K562 (cell line): ENCODE measurements around the gene PRM3. TPM values are rescaled to one million over a fixed set of nuclear protein-coding genes. Genes with fewer than 3 reads are reported as not detected.
A peak's percentile ranks its signal among the peaks of the same experiment; 100 is the strongest.

ENCODE experiments used
- AFF1 ChIP-seq, 2 experiments: fragments of 450-650 bp; IDR thresholded peaks; 2 replicates each; pipeline ENCODE4 v1.6.1; 2018; ENCODE audit warnings: mild to moderate bottlenecking in 2 of 2, low read depth in 1 of 2; ENCODE audit not compliant: partially characterized antibody in 2 of 2
- BCOR ChIP-seq: fragments of 450-650 bp; IDR thresholded peaks from 2 replicates; pipeline ENCODE4 v1.6.1; 2016
- CBX2 ChIP-seq: fragments of 200-600 bp; sonication (generic); IDR thresholded peaks from one replicate; pipeline ENCODE4 v1.6.1; 2012; ENCODE audit warnings: mild to moderate bottlenecking, low read length, inconsistent platforms; ENCODE audit not compliant: insufficient read depth, poor library complexity, severe bottlenecking
- CHD4 ChIP-seq: fragments of 200-600 bp; sonication (generic); IDR thresholded peaks from 3 replicates; pipeline ENCODE4 v1.6.1; 2012; ENCODE audit warnings: low read depth, mild to moderate bottlenecking, mixed read lengths, low read length, inconsistent platforms; ENCODE audit not compliant: insufficient read depth, insufficient replicate concordance, poor library complexity, severe bottlenecking
- FOXK2 ChIP-seq, 2 experiments: fragments of 450-650 bp; IDR thresholded peaks in 1 of 2; conservative IDR thresholded peaks in 1 of 2; 2 replicates each; pipeline ENCODE4 v1.6.1; 2016; ENCODE audit warnings: low read depth in 2 of 2, mild to moderate bottlenecking in 1 of 2
- HOXB6 ChIP-seq: fragments of 250-450 bp; sonication (Bioruptor Pico); IDR thresholded peaks from 2 replicates; pipeline ENCODE4 v1.5.1; 2022; ENCODE audit warnings: mild to moderate bottlenecking, borderline replicate concordance
- POLR2AphosphoS5 ChIP-seq: IDR thresholded peaks from 2 replicates; pipeline ENCODE4 v1.6.1; 2011; ENCODE audit warnings: mild to moderate bottlenecking, low read depth, low read length, moderate library complexity; ENCODE audit not compliant: control insufficient read depth, insufficient read depth
- STAT6 ChIP-seq: sonication (generic); formaldehyde crosslinking; IDR thresholded peaks from 2 replicates; pipeline ENCODE4 v1.8.1; 2023; ENCODE audit warnings: mild to moderate bottlenecking, missing genetic modification reagents
- TAL1 ChIP-seq: fragments of 450-650 bp; IDR thresholded peaks from 2 replicates; pipeline ENCODE4 v1.6.1; 2016; ENCODE audit warnings: mild to moderate bottlenecking
- TEAD1 ChIP-seq, 2 experiments: fragments of 450-650 bp in 1 of 2; sonication (generic) in 1 of 2; formaldehyde crosslinking; IDR thresholded peaks; 2 replicates each; pipeline versions ENCODE4 v1.4.0 to v1.8.0; 2020 to 2022; ENCODE audit warnings: mild to moderate bottlenecking in 2 of 2, missing genetic modification reagents in 1 of 2
- U2AF1 ChIP-seq: fragments of 200-400 bp; formaldehyde crosslinking; optimal IDR thresholded peaks from 2 replicates; pipeline ENCODE3; 2017; ENCODE audit warnings: mild to moderate bottlenecking, low read depth, low read length, moderate library complexity
- ZNF146 ChIP-seq: IDR thresholded peaks from one replicate; pipeline ENCODE4 v1.6.1; 2018; ENCODE audit warnings: missing compliant biosample characterization; ENCODE audit not compliant: unreplicated experiment
- ZNF24 ChIP-seq: fragments of 450-650 bp; IDR thresholded peaks from 2 replicates; pipeline ENCODE4 v1.6.1; 2016
- ZNF277 ChIP-seq: fragments of 250-450 bp; sonication (Bioruptor Pico); IDR thresholded peaks from 2 replicates; pipeline ENCODE4 v1.8.0; 2022; ENCODE audit warnings: inconsistent platforms, mild to moderate bottlenecking, moderate library complexity, borderline replicate concordance
- polyA plus RNA-seq, 8 experiments: library from polyadenylated mRNA; depleted of rRNA in 4 of 8; stranded (reverse) in 5 of 8; unstranded in 3 of 8; fragments of >200 nt; fragmentation: Nextera tagmentation in 2 of 8; fragmentation: Illumina TruSeq in 1 of 8; extraction: Ambion mirVana in 2 of 8; extraction: Trizol in 1 of 8; gene quantifications; 2 replicates each; pipeline versions ENCODE4 v1.2.1 to v1.2.3, GENCODE V29; 2011 to 2014; ENCODE audit warnings: inconsistent platforms in 1 of 8, missing spikeins in 1 of 8
- total RNA-seq, 7 experiments: library from RNA; depleted of rRNA in 6 of 7; stranded (reverse); fragments of >200 nt in 6 of 7; fragmentation: Illumina TruSeq in 2 of 7; extraction: Trizol in 2 of 7; gene quantifications; 2 replicates each; pipeline versions ENCODE4 v1.2.1 to v1.2.3, GENCODE V29; 2011 to 2021; ENCODE audit warnings: low replicate concordance in 1 of 7
- TF ChIP-seq, protein P1 (sequence below): fragments of 450-650 bp; formaldehyde crosslinking; IDR thresholded peaks from 2 replicates; pipeline ENCODE4 v1.4.0; 2022; ENCODE audit warnings: mild to moderate bottlenecking, moderate library complexity
- TF ChIP-seq, protein P2 (sequence below): fragments of 250-450 bp; sonication (Bioruptor Pico); IDR thresholded peaks from 2 replicates; pipeline ENCODE4 v1.8.0; 2021; ENCODE audit warnings: borderline replicate concordance, mild to moderate bottlenecking, moderate library complexity; ENCODE audit not compliant: poor library complexity, severe bottlenecking

Gene PRM3
- total and polyA plus RNA-seq, 9 of the 15 experiments (the other 6 are each of a cell fraction or from before 2014, with no cell fraction given) = not detected

GRCh38 chr16:11255737-11256660, 17.4 kb downstream of the PRM3 start, which contains the start of gene SOCS1 (continued):
- TF ChIP-seq, protein P1, sequence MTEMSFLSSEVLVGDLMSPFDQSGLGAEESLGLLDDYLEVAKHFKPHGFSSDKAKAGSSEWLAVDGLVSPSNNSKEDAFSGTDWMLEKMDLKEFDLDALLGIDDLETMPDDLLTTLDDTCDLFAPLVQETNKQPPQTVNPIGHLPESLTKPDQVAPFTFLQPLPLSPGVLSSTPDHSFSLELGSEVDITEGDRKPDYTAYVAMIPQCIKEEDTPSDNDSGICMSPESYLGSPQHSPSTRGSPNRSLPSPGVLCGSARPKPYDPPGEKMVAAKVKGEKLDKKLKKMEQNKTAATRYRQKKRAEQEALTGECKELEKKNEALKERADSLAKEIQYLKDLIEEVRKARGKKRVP (CRISPR knock-in tag) = no peak
- TF ChIP-seq ZNF146 (CRISPR knock-in tag) (no peak), CBX2 (no peak), STAT6 (no peak), ZNF24 (no peak), ZNF277 (CRISPR knock-in tag) (no peak), HOXB6 (CRISPR knock-in tag) (no peak), AFF1 (IDR thresholded peaks at IDR 0.05; ENCODE audit: low read depth in 1 of 2, partially characterized antibody in 2 of 2) (no peak), TEAD1 (CRISPR knock-in tag; IDR thresholded peaks at IDR 0.05) (no peak), POLR2AphosphoS5 (peak; percentile 77; the same call in 1 of the 2 replicates), TAL1 (no peak), BCOR (peak; percentile 56; the same call in 1 of the 2 replicates), U2AF1 (no peak), CHD4 (no peak), FOXK2 (conservative IDR thresholded peaks at IDR 0.05 in 1 of 2, IDR thresholded peaks at IDR 0.05 in 1 of 2; ENCODE audit: low read depth in 2 of 2) (peak; percentile 81 to 85; a peak in 3 of 4 replicates)
- TF ChIP-seq, protein P2, sequence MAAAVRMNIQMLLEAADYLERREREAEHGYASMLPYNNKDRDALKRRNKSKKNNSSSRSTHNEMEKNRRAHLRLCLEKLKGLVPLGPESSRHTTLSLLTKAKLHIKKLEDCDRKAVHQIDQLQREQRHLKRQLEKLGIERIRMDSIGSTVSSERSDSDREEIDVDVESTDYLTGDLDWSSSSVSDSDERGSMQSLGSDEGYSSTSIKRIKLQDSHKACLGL (CRISPR knock-in tag) = no peak
